H9 (cell line): Measurements from ENCODE around the gene CAMTA1. TPM values are rescaled to one million over a fixed set of nuclear protein-coding genes. Genes with fewer than 3 reads are reported as not detected.

Experiments used
- DNase-seq: peaks from one replicate; pipeline ENCODE4 v3.0.0-alpha.2; 2017
- H2AFZ ChIP-seq: one replicate; pipeline ENCODE4 v1.6.1; 2013; ENCODE audit warnings: mild to moderate bottlenecking, low read length, control low read depth, moderate library complexity
- H2AK5ac ChIP-seq: 2 replicates; pipeline ENCODE4 v1.6.1; 2013; ENCODE audit warnings: low read length, control low read depth, mixed read lengths; ENCODE audit not compliant: insufficient read length
- H2BK120ac ChIP-seq: one replicate; pipeline ENCODE4 v1.6.1; 2013; ENCODE audit warnings: low read depth, mild to moderate bottlenecking, low read length, control low read depth, inconsistent platforms; ENCODE audit not compliant: poor library complexity, severe bottlenecking
- H2BK12ac ChIP-seq: 2 replicates; pipeline ENCODE4 v1.6.1; 2013; ENCODE audit warnings: low read length, control low read depth, mixed read lengths, low read depth; ENCODE audit not compliant: insufficient read length
- H2BK15ac ChIP-seq: 2 replicates; pipeline ENCODE4 v1.6.1; 2013; ENCODE audit warnings: low read depth, low read length, control low read depth
- H2BK20ac ChIP-seq: one replicate; pipeline ENCODE4 v1.6.1; 2013; ENCODE audit warnings: low read depth, mild to moderate bottlenecking, low read length, control low read depth, inconsistent platforms; ENCODE audit not compliant: poor library complexity, severe bottlenecking
- H2BK5ac ChIP-seq: 2 replicates; pipeline ENCODE4 v1.6.1; 2013; ENCODE audit warnings: low read length, control low read depth, mixed read lengths; ENCODE audit not compliant: insufficient read length
- H3K14ac ChIP-seq: 2 replicates; pipeline ENCODE4 v1.6.1; 2013; ENCODE audit warnings: low read length, control low read depth; ENCODE audit not compliant: insufficient read depth
- H3K18ac ChIP-seq: 2 replicates; pipeline ENCODE4 v1.6.1; 2013; ENCODE audit warnings: low read depth, mild to moderate bottlenecking, mixed read lengths, low read length, control low read depth; ENCODE audit not compliant: insufficient read length
- H3K23ac ChIP-seq: 2 replicates; pipeline ENCODE4 v1.6.1; 2013; ENCODE audit warnings: low read length, control low read depth, mixed read lengths, low read depth; ENCODE audit not compliant: insufficient read length
- H3K23me2 ChIP-seq: 2 replicates; pipeline ENCODE4 v1.6.1; 2013; ENCODE audit warnings: low read depth, mild to moderate bottlenecking, mixed read lengths, low read length, control low read depth; ENCODE audit not compliant: insufficient read length, poor library complexity, severe bottlenecking
- H3K27ac ChIP-seq: 2 replicates; pipeline ENCODE4 v1.5.1; 2013; ENCODE audit warnings: low read length, control low read depth, mixed read lengths, low read depth; ENCODE audit not compliant: insufficient read length
- H3K27me3 ChIP-seq: 2 replicates; pipeline ENCODE4 v1.6.1; 2013; ENCODE audit warnings: low read length, control low read depth, inconsistent platforms; ENCODE audit not compliant: insufficient read depth
- H3K4ac ChIP-seq: 2 replicates; pipeline ENCODE4 v1.6.1; 2013; ENCODE audit warnings: low read depth, mild to moderate bottlenecking, control low read depth, inconsistent platforms, low read length, moderate library complexity
- H3K4me1 ChIP-seq: 2 replicates; pipeline ENCODE4 v1.6.1; 2013; ENCODE audit warnings: low read length, control low read depth, inconsistent platforms; ENCODE audit not compliant: insufficient read depth
- H3K4me2 ChIP-seq: 2 replicates; pipeline ENCODE4 v1.6.1; 2013; ENCODE audit warnings: low read length, control low read depth, mixed read lengths; ENCODE audit not compliant: insufficient read length, insufficient read depth
- H3K56ac ChIP-seq: 2 replicates; pipeline ENCODE4 v1.6.1; 2013; ENCODE audit warnings: low read depth, mild to moderate bottlenecking, mixed read lengths, low read length, control low read depth; ENCODE audit not compliant: insufficient read length
- H3K79me1 ChIP-seq: 2 replicates; pipeline ENCODE4 v1.6.1; 2013; ENCODE audit warnings: low read depth, mild to moderate bottlenecking, moderate library complexity, low read length, control low read depth, inconsistent platforms; ENCODE audit not compliant: insufficient read depth, poor library complexity, severe bottlenecking
- H3K79me2 ChIP-seq: 2 replicates; pipeline ENCODE4 v1.6.1; 2013; ENCODE audit warnings: low read length, control low read depth, inconsistent platforms; ENCODE audit not compliant: insufficient read depth
- H3K9ac ChIP-seq: 2 replicates; pipeline ENCODE4 v1.6.1; 2013; ENCODE audit warnings: low read length, control low read depth, mixed read lengths; ENCODE audit not compliant: insufficient read length; ENCODE audit errors: extremely low read depth
- H3K9me3 ChIP-seq: one replicate; pipeline ENCODE4 v1.6.1; 2013; ENCODE audit warnings: low read depth, low read length, inconsistent platforms; ENCODE audit not compliant: control insufficient read depth
- H3T11ph ChIP-seq: one replicate; pipeline ENCODE4 v1.6.1; 2013; ENCODE audit warnings: mild to moderate bottlenecking, low read length, control low read depth, inconsistent platforms
- H4K20me1 ChIP-seq: one replicate; pipeline ENCODE4 v1.6.1; 2013; ENCODE audit not compliant: control insufficient read depth, insufficient read length, insufficient read depth
- H4K5ac ChIP-seq: 2 replicates; pipeline ENCODE4 v1.6.1; 2013; ENCODE audit warnings: low read depth, mild to moderate bottlenecking, mixed read lengths, low read length, control low read depth; ENCODE audit not compliant: insufficient read length
- H4K8ac ChIP-seq: replicated peaks from 2 replicates; pipeline ENCODE4 v1.6.1; 2013; ENCODE audit warnings: low read length, control low read depth, mixed read lengths, low read depth; ENCODE audit not compliant: insufficient read length
- H4K91ac ChIP-seq: 2 replicates; pipeline ENCODE4 v1.6.1; 2013; ENCODE audit warnings: low read depth, mild to moderate bottlenecking, moderate library complexity, mixed read lengths, low read length, control low read depth; ENCODE audit not compliant: insufficient read length
- H3K27ac Mint-ChIP-seq, 3 experiments: 2 replicates in 2 of 3; 3 replicates in 1 of 3; pipeline ENCODE4 v1.8.0; 2020 to 2021; ENCODE audit warnings: mixed read lengths in 3 of 3, mild to moderate bottlenecking in 1 of 3, moderate library complexity in 1 of 3
- H3K27me3 Mint-ChIP-seq: 2 replicates; pipeline ENCODE4 v1.8.0; 2021; ENCODE audit warnings: low read depth, mild to moderate bottlenecking, moderate library complexity, mixed read lengths
- H3K36me3 Mint-ChIP-seq, 3 experiments: 2 replicates in 2 of 3; 3 replicates in 1 of 3; pipeline ENCODE4 v1.8.0; 2020 to 2021; ENCODE audit warnings: low read depth in 3 of 3, mixed read lengths in 3 of 3; ENCODE audit not compliant: insufficient read depth in 1 of 3
- H3K4me1 Mint-ChIP-seq, 2 experiments: 2 replicates each; pipeline ENCODE4 v1.8.0; 2020; ENCODE audit warnings: mixed read lengths in 2 of 2
- H3K4me3 Mint-ChIP-seq, 2 experiments: 2 replicates in 1 of 2; 3 replicates in 1 of 2; pipeline ENCODE4 v1.8.0; 2020 to 2021; ENCODE audit warnings: mild to moderate bottlenecking in 2 of 2, mixed read lengths in 2 of 2, moderate library complexity in 1 of 2
- H3K9me3 Mint-ChIP-seq, 2 experiments: 2 replicates in 1 of 2; 3 replicates in 1 of 2; pipeline ENCODE4 v1.8.0; 2020; ENCODE audit warnings: mild to moderate bottlenecking in 2 of 2, mixed read lengths in 2 of 2, moderate library complexity in 1 of 2
- WGBS: extraction: QIAGEN DNeasy Blood & Tissue Kit; methylation state at CpG from one replicate; pipeline ENCODE4 v1.1.7; 2013; ENCODE audit warnings: missing lambda C conversion rate, low lambda C conversion rate, mixed read lengths; ENCODE audit not compliant: insufficient read length; ENCODE audit errors: extremely low coverage; 5-methylcytosine and 5-hydroxymethylcytosine counted together
- total RNA-seq: library from RNA; stranded (reverse); gene quantifications from 2 replicates; pipeline ENCODE4 v1.2.1, GENCODE V29; 2021
- TF ChIP-seq, protein P1 (sequence below): fragments of 200-600 bp; sonication (generic); conservative IDR thresholded peaks from 3 replicates; pipeline ENCODE4 v1.8.0; 2021; ENCODE audit warnings: antibody characterized with exemption, mild to moderate bottlenecking

Gene CAMTA1
- total RNA-seq, 1 experiment from 2014 or later = 115 TPM

DNA sequence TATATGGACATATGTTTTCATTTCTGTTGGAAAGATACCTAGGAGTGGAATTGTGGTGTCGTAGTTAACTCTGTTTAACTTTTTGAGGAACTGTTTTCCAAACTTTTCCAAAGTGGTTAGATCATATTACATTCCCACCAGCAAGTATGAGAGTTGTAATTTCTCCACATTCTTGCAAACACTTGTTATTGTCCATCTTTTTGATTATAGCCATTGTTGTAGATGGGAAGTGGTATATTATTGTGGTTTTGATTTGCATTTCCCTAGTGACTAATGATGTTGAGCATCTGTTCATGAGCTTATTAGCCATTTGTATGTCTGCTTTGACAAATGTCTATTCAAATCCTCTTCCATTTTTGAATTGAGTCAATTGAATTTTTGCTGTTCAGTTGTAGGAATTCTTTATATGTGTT is 19.8 kb downstream of the CAMTA1 start:
- H3K9me3 ChIP-seq = no peaks in the 10 kb centered on the region
- no peak overlapping the region for H2BK120ac ChIP-seq
- no peaks in the 10 kb centered on the region for H3K9me3 Mint-ChIP-seq
- no peak overlapping the region for H3K27ac ChIP-seq
- H3K56ac ChIP-seq = no peak overlapping the region
- no peak overlapping the region for H3K4ac ChIP-seq
- no peak overlapping the region for H3K23ac ChIP-seq
- H3K79me1 ChIP-seq = peaks cover 3% of the 10 kb centered on the region
- no peak overlapping the region for H3K9ac ChIP-seq
- no peaks in the 10 kb centered on the region for H3K23me2 ChIP-seq
- no peak overlapping the region for H4K8ac ChIP-seq
- no peak overlapping the region for H3K4me3 Mint-ChIP-seq
- H3K27me3 ChIP-seq = no peaks in the 10 kb centered on the region
- no peak overlapping the region for H4K5ac ChIP-seq
- WGBS = no CpG with 5 or more reads among the region's 1 CpG
- no peak for DNase-seq
- H2AK5ac ChIP-seq = no peak overlapping the region
- no peak overlapping the region for H2BK12ac ChIP-seq
- peaks cover 28% of the 10 kb centered on the region; the same call in 1 of the 2 replicates for H3K79me2 ChIP-seq
- H3T11ph ChIP-seq = no peak overlapping the region
- no peak overlapping the region for H2AFZ ChIP-seq
- H3K18ac ChIP-seq = no peak overlapping the region
- H4K20me1 ChIP-seq = no peaks in the 10 kb centered on the region
- no peak overlapping the region for H4K91ac ChIP-seq
- no peak overlapping the region for H3K27ac Mint-ChIP-seq
- H3K36me3 Mint-ChIP-seq = no peaks in the 10 kb centered on the region
- no peak overlapping the region for H2BK15ac ChIP-seq
- no peaks in the 10 kb centered on the region for H3K27me3 Mint-ChIP-seq
- peaks cover 15 to 19% of the 10 kb centered on the region in 2 experiments for H3K4me1 Mint-ChIP-seq
- H3K14ac ChIP-seq = no peak overlapping the region
- H2BK20ac ChIP-seq = no peak overlapping the region
- no peak overlapping the region for H2BK5ac ChIP-seq
- H3K4me1 ChIP-seq = no peaks in the 10 kb centered on the region
- TF ChIP-seq, protein P1, sequence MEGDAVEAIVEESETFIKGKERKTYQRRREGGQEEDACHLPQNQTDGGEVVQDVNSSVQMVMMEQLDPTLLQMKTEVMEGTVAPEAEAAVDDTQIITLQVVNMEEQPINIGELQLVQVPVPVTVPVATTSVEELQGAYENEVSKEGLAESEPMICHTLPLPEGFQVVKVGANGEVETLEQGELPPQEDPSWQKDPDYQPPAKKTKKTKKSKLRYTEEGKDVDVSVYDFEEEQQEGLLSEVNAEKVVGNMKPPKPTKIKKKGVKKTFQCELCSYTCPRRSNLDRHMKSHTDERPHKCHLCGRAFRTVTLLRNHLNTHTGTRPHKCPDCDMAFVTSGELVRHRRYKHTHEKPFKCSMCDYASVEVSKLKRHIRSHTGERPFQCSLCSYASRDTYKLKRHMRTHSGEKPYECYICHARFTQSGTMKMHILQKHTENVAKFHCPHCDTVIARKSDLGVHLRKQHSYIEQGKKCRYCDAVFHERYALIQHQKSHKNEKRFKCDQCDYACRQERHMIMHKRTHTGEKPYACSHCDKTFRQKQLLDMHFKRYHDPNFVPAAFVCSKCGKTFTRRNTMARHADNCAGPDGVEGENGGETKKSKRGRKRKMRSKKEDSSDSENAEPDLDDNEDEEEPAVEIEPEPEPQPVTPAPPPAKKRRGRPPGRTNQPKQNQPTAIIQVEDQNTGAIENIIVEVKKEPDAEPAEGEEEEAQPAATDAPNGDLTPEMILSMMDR = no peak
- no peak overlapping the region for H3K4me2 ChIP-seq
